Measurements from ENCODE around the gene FADS3.

The FADS3 gene

GRCh38 chr11:61923166-61924063 lies 32.1 kb upstream of the FADS3 start:
- no peaks in the 10 kb centered on the region for H3K36me3 ChIP-seq
- no peaks in the 10 kb centered on the region; the same call in 1 of the 2 replicates for H3K9me3 ChIP-seq
- no peak overlapping the region for H3K4me3 ChIP-seq
- H3K27me3 ChIP-seq = peaks cover 21% of the 10 kb centered on the region
- no peak overlapping the region for H3K9ac ChIP-seq
- H3K4me2 ChIP-seq = peak overlapping the region; percentile 63
- H3K4me1 ChIP-seq = peaks cover 42% of the 10 kb centered on the region
- TF ChIP-seq Cebpa-rat (IDR thresholded peaks at IDR 0.05) = no peak
- no peaks in the 10 kb centered on the region for H4K20me1 ChIP-seq
- no peak overlapping the region for H3K27ac ChIP-seq

GRCh38 chr11:61922539-61922938 lies 31.2 kb upstream of the FADS3 start:
- peaks cover 44% of the 10 kb centered on the region for H3K4me1 ChIP-seq
- H3K36me3 ChIP-seq = no peaks in the 10 kb centered on the region
- peak overlapping the region; percentile 63 for H3K4me2 ChIP-seq
- H3K4me3 ChIP-seq = no peak overlapping the region
- TF ChIP-seq Cebpa-rat (IDR thresholded peaks at IDR 0.05) = no peak
- no peak overlapping the region for H3K9ac ChIP-seq
- no peak overlapping the region for H3K27ac ChIP-seq
- H3K9me3 ChIP-seq = no peaks in the 10 kb centered on the region
- H3K27me3 ChIP-seq = peaks cover 29% of the 10 kb centered on the region
- H4K20me1 ChIP-seq = no peaks in the 10 kb centered on the region

- TF ChIP-seq Cebpa-rat (IDR thresholded peaks at IDR 0.05) = no peak
- H3K27me3 ChIP-seq = peaks cover 40% of the 10 kb centered on the region
- no peak overlapping the region for H3K4me3 ChIP-seq
- H3K4me1 ChIP-seq = peaks cover 49% of the 10 kb centered on the region
- H3K36me3 ChIP-seq = no peaks in the 10 kb centered on the region
- no peaks in the 10 kb centered on the region for H4K20me1 ChIP-seq
- H3K9me3 ChIP-seq = no peaks in the 10 kb centered on the region
- no peak overlapping the region for H3K27ac ChIP-seq
- H3K4me2 ChIP-seq = peak overlapping the region; percentile 63; the same call in 1 of the 2 replicates
- no peak overlapping the region for H3K9ac ChIP-seq
These were observed 30.1 kb upstream of the FADS3 start for GRCh38 chr11:61921446-61921845.

GRCh38 chr11:61919705-61920631 lies 28.6 kb upstream of the FADS3 start:
- H3K27ac ChIP-seq = no peak overlapping the region
- H3K4me2 ChIP-seq = peak overlapping the region; percentile 20; the same call in 1 of the 2 replicates
- peaks cover 49% of the 10 kb centered on the region for H3K4me1 ChIP-seq
- no peaks in the 10 kb centered on the region for H3K36me3 ChIP-seq
- no peaks in the 10 kb centered on the region for H3K9me3 ChIP-seq
- H4K20me1 ChIP-seq = no peaks in the 10 kb centered on the region
- no peak overlapping the region for H3K9ac ChIP-seq
- no peak overlapping the region for H3K4me3 ChIP-seq
- H3K27me3 ChIP-seq = peaks cover 55% of the 10 kb centered on the region
- TF ChIP-seq Cebpa-rat (IDR thresholded peaks at IDR 0.05) = no peak

GRCh38 chr11:61918938-61919704 lies 27.8 kb upstream of the FADS3 start:
- peak overlapping the region; percentile 20; the same call in 1 of the 2 replicates for H3K4me2 ChIP-seq
- H4K20me1 ChIP-seq = no peaks in the 10 kb centered on the region
- H3K4me3 ChIP-seq = no peak overlapping the region
- H3K9me3 ChIP-seq = no peaks in the 10 kb centered on the region
- TF ChIP-seq Cebpa-rat (IDR thresholded peaks at IDR 0.05) = no peak
- peaks cover 49% of the 10 kb centered on the region for H3K4me1 ChIP-seq
- H3K36me3 ChIP-seq = no peaks in the 10 kb centered on the region
- H3K9ac ChIP-seq = no peak overlapping the region
- H3K27ac ChIP-seq = no peak overlapping the region
- peaks cover 64% of the 10 kb centered on the region for H3K27me3 ChIP-seq

- Histone ChIP-seq H3K4me3 (no peak overlapping the region), H4K20me1 (no peaks in the 10 kb centered on the region), H3K4me2 (no peak overlapping the region), H3K9me3 (no peaks in the 10 kb centered on the region), H3K27ac (no peak overlapping the region), H3K36me3 (no peaks in the 10 kb centered on the region), H3K4me1 (peaks cover 45% of the 10 kb centered on the region), H3K27me3 (peaks cover 68% of the 10 kb centered on the region), H3K9ac (no peak overlapping the region)
- no peak for TF ChIP-seq Cebpa-rat (IDR thresholded peaks at IDR 0.05)
These were observed 27.0 kb upstream of the FADS3 start for GRCh38 chr11:61918251-61918937.

- H3K4me3 ChIP-seq = peak within 1 kb of the TSS; percentile 63
- H3K27ac ChIP-seq = no peak within 1 kb of the TSS
- H3K4me2 ChIP-seq = peak within 1 kb of the TSS; percentile 74
- no peaks in the 10 kb centered on the region for H4K20me1 ChIP-seq
- no peaks in the 10 kb centered on the region for H3K9me3 ChIP-seq
- H3K27me3 ChIP-seq = peaks cover 68% of the 10 kb centered on the region
- no peak for TF ChIP-seq Cebpa-rat (IDR thresholded peaks at IDR 0.05)
- H3K9ac ChIP-seq = no peak within 1 kb of the TSS
- peaks cover 41% of the 10 kb centered on the region for H3K4me1 ChIP-seq
- H3K36me3 ChIP-seq = no peaks in the 10 kb centered on the region
These were observed 26.2 kb upstream of the FADS3 start, which contains the start of gene RAB3IL1 for GRCh38 chr11:61917334-61918109. RAB3IL1 (minus strand) TSS chr11:61917566; CDS start chr11:61917367, 199 bp downstream.

- H3K9ac ChIP-seq = no peak overlapping the region
- peak overlapping the region; percentile 74 for H3K4me2 ChIP-seq
- no peaks in the 10 kb centered on the region for H3K36me3 ChIP-seq
- no peak overlapping the region for H3K27ac ChIP-seq
- H3K27me3 ChIP-seq = peaks cover 68% of the 10 kb centered on the region
- no peaks in the 10 kb centered on the region for H4K20me1 ChIP-seq
- H3K9me3 ChIP-seq = no peaks in the 10 kb centered on the region
- TF ChIP-seq Cebpa-rat (IDR thresholded peaks at IDR 0.05) = no peak
- peak overlapping the region; percentile 63 for H3K4me3 ChIP-seq
- H3K4me1 ChIP-seq = peaks cover 41% of the 10 kb centered on the region
These were observed 25.5 kb upstream of the FADS3 start for GRCh38 chr11:61916737-61917333.

All from BLaER1 (cell line).